Measurements from ENCODE around the gene PHACTR1. TPM values are rescaled to one million over a fixed set of nuclear protein-coding genes. Genes with fewer than 3 reads are reported as not detected.
A peak's percentile ranks its signal among the peaks of the same experiment; 100 is the strongest.

The PHACTR1 gene
- total and polyA plus RNA-seq, 4 donors: 18.1 to 49.0 (median 39.5) TPM

GRCh38 chr6:12898603-12899002, 182.0 kb downstream of the PHACTR1 start:
- no peak for DNase-seq (ENCODE audit: low read depth in 4 of 6, low spot score in 6 of 6)
- H3K4me3 ChIP-seq (ENCODE audit: low read depth, low read length): no peak overlapping the region
- WGBS (ENCODE audit: insufficient coverage): 89% methylated on average over 10 of the region's 10 CpGs
- no peaks in the 10 kb centered on the region for H3K27me3 ChIP-seq (ENCODE audit: control insufficient read depth, insufficient read depth, low read length)
- no peaks in the 10 kb centered on the region for H3K36me3 ChIP-seq (ENCODE audit: control insufficient read depth, insufficient read depth, low read length)
- no peaks in the 10 kb centered on the region for H3K9me3 ChIP-seq (ENCODE audit: control insufficient read depth, insufficient read depth, low read length)
- peaks cover 3% of the 10 kb centered on the region for H3K4me1 ChIP-seq (ENCODE audit: control insufficient read depth, insufficient read depth, low read length)
- no peak overlapping the region for H3K27ac ChIP-seq (ENCODE audit: low read depth, low read length)

- Histone ChIP-seq H3K4me3 (ENCODE audit: low read depth, low read length) (no peak overlapping the region), H3K9me3 (ENCODE audit: control insufficient read depth, insufficient read depth, low read length) (no peaks in the 10 kb centered on the region), H3K36me3 (ENCODE audit: control insufficient read depth, insufficient read depth, low read length) (no peaks in the 10 kb centered on the region), H3K27me3 (ENCODE audit: control insufficient read depth, insufficient read depth, low read length) (no peaks in the 10 kb centered on the region), H3K27ac (ENCODE audit: low read depth, low read length) (no peak overlapping the region), H3K4me1 (ENCODE audit: control insufficient read depth, insufficient read depth, low read length) (peaks cover 3% of the 10 kb centered on the region)
- DNase-seq (ENCODE audit: low read depth in 4 of 6, low spot score in 6 of 6): peak in 2 of 6 donors; percentile 29 to 87
- WGBS (ENCODE audit: insufficient coverage): 79% methylated on average over 3 of the region's 4 CpGs
Measured at GRCh38 chr6:12899046-12899833, 182.7 kb downstream of the PHACTR1 start.

GRCh38 chr6:12903246-12903645, 186.7 kb downstream of the PHACTR1 start:
- DNase-seq (ENCODE audit: low read depth in 4 of 6, low spot score in 6 of 6): no peak

GRCh38 chr6:12909833-12910232, 193.3 kb downstream of the PHACTR1 start:
- Histone ChIP-seq H3K4me3 (ENCODE audit: low read depth, low read length) (no peak overlapping the region), H3K27ac (ENCODE audit: low read depth, low read length) (no peak overlapping the region), H3K36me3 (ENCODE audit: control insufficient read depth, insufficient read depth, low read length) (no peaks in the 10 kb centered on the region), H3K27me3 (ENCODE audit: control insufficient read depth, insufficient read depth, low read length) (no peaks in the 10 kb centered on the region), H3K4me1 (ENCODE audit: control insufficient read depth, insufficient read depth, low read length) (no peaks in the 10 kb centered on the region), H3K9me3 (ENCODE audit: control insufficient read depth, insufficient read depth, low read length) (no peaks in the 10 kb centered on the region)
- WGBS (ENCODE audit: insufficient coverage): 56% methylated on average over 5 of the region's 6 CpGs
- DNase-seq (ENCODE audit: low read depth in 4 of 6, low spot score in 6 of 6): peak in 2 of 6 donors; percentile 70 to 86

More at GRCh38 chr6:12903246-12903645, 186.7 kb downstream of the PHACTR1 start:
- Histone ChIP-seq H3K4me1 (ENCODE audit: control insufficient read depth, insufficient read depth, low read length) (peaks cover 3% of the 10 kb centered on the region), H3K4me3 (ENCODE audit: low read depth, low read length) (no peak overlapping the region), H3K27me3 (ENCODE audit: control insufficient read depth, insufficient read depth, low read length) (no peaks in the 10 kb centered on the region), H3K36me3 (ENCODE audit: control insufficient read depth, insufficient read depth, low read length) (no peaks in the 10 kb centered on the region), H3K9me3 (ENCODE audit: control insufficient read depth, insufficient read depth, low read length) (no peaks in the 10 kb centered on the region), H3K27ac (ENCODE audit: low read depth, low read length) (no peak overlapping the region)
- 63% methylated on average over 1 of the region's 1 CpG for WGBS (ENCODE audit: insufficient coverage)

- Histone ChIP-seq H3K4me1 (ENCODE audit: control insufficient read depth, insufficient read depth, low read length) (no peaks in the 10 kb centered on the region), H3K9me3 (ENCODE audit: control insufficient read depth, insufficient read depth, low read length) (no peaks in the 10 kb centered on the region), H3K27me3 (ENCODE audit: control insufficient read depth, insufficient read depth, low read length) (no peaks in the 10 kb centered on the region), H3K4me3 (ENCODE audit: low read depth, low read length) (no peak overlapping the region), H3K36me3 (ENCODE audit: control insufficient read depth, insufficient read depth, low read length) (no peaks in the 10 kb centered on the region), H3K27ac (ENCODE audit: low read depth, low read length) (no peak overlapping the region)
- DNase-seq (ENCODE audit: low read depth in 4 of 6, low spot score in 6 of 6): peak in 4 of 6 donors; percentile 45 to 93 (median 68)
- no CpG with 5 or more reads among the region's 2 CpGs for WGBS (ENCODE audit: insufficient coverage)
Measured at GRCh38 chr6:12911427-12911826, 194.9 kb downstream of the PHACTR1 start.

- Histone ChIP-seq H3K9me3 (ENCODE audit: control insufficient read depth, insufficient read depth, low read length) (no peaks in the 10 kb centered on the region), H3K27me3 (ENCODE audit: control insufficient read depth, insufficient read depth, low read length) (no peaks in the 10 kb centered on the region), H3K4me1 (ENCODE audit: control insufficient read depth, insufficient read depth, low read length) (no peaks in the 10 kb centered on the region), H3K36me3 (ENCODE audit: control insufficient read depth, insufficient read depth, low read length) (no peaks in the 10 kb centered on the region), H3K4me3 (ENCODE audit: low read depth, low read length) (no peak overlapping the region), H3K27ac (ENCODE audit: low read depth, low read length) (no peak overlapping the region)
- DNase-seq (ENCODE audit: low read depth in 4 of 6, low spot score in 6 of 6): no peak
- WGBS (ENCODE audit: insufficient coverage): 94% methylated on average over 4 of the region's 6 CpGs
Measured at GRCh38 chr6:12913201-12913600, 196.6 kb downstream of the PHACTR1 start.

GRCh38 chr6:12916006-12916405, 199.4 kb downstream of the PHACTR1 start:
- Histone ChIP-seq H3K4me3 (ENCODE audit: low read depth, low read length) (no peak overlapping the region), H3K27me3 (ENCODE audit: control insufficient read depth, insufficient read depth, low read length) (no peaks in the 10 kb centered on the region), H3K36me3 (ENCODE audit: control insufficient read depth, insufficient read depth, low read length) (no peaks in the 10 kb centered on the region), H3K4me1 (ENCODE audit: control insufficient read depth, insufficient read depth, low read length) (no peaks in the 10 kb centered on the region), H3K27ac (ENCODE audit: low read depth, low read length) (no peak overlapping the region), H3K9me3 (ENCODE audit: control insufficient read depth, insufficient read depth, low read length) (no peaks in the 10 kb centered on the region)
- WGBS (ENCODE audit: insufficient coverage): 96% methylated on average over 2 of the region's 5 CpGs
- no peak for DNase-seq (ENCODE audit: low read depth in 4 of 6, low spot score in 6 of 6)

- no peaks in the 10 kb centered on the region for H3K36me3 ChIP-seq (ENCODE audit: control insufficient read depth, insufficient read depth, low read length)
- WGBS (ENCODE audit: insufficient coverage): no CpG with 5 or more reads among the region's 3 CpGs
- DNase-seq (ENCODE audit: low read depth in 4 of 6, low spot score in 6 of 6): no peak
- no peaks in the 10 kb centered on the region for H3K4me1 ChIP-seq (ENCODE audit: control insufficient read depth, insufficient read depth, low read length)
- H3K9me3 ChIP-seq (ENCODE audit: control insufficient read depth, insufficient read depth, low read length): no peaks in the 10 kb centered on the region
- no peaks in the 10 kb centered on the region for H3K27me3 ChIP-seq (ENCODE audit: control insufficient read depth, insufficient read depth, low read length)
- no peak overlapping the region for H3K27ac ChIP-seq (ENCODE audit: low read depth, low read length)
- H3K4me3 ChIP-seq (ENCODE audit: low read depth, low read length): no peak overlapping the region
Measured at GRCh38 chr6:12916420-12917136, 200.0 kb downstream of the PHACTR1 start.

- H3K4me3 ChIP-seq (ENCODE audit: low read depth, low read length): no peak overlapping the region
- no peak for DNase-seq (ENCODE audit: low read depth in 4 of 6, low spot score in 6 of 6)
Measured at GRCh38 chr6:12921467-12921866, 204.9 kb downstream of the PHACTR1 start.

More at GRCh38 chr6:12921467-12921866, 204.9 kb downstream of the PHACTR1 start:
- no peaks in the 10 kb centered on the region for H3K27me3 ChIP-seq (ENCODE audit: control insufficient read depth, insufficient read depth, low read length)
- H3K36me3 ChIP-seq (ENCODE audit: control insufficient read depth, insufficient read depth, low read length): no peaks in the 10 kb centered on the region
- no peaks in the 10 kb centered on the region for H3K9me3 ChIP-seq (ENCODE audit: control insufficient read depth, insufficient read depth, low read length)
- H3K4me1 ChIP-seq (ENCODE audit: control insufficient read depth, insufficient read depth, low read length): no peaks in the 10 kb centered on the region
- no peak overlapping the region for H3K27ac ChIP-seq (ENCODE audit: low read depth, low read length)

Data from spinal cord (tissue), 10 donors.